Measurements from ENCODE around the gene KLHDC4.

DNA sequence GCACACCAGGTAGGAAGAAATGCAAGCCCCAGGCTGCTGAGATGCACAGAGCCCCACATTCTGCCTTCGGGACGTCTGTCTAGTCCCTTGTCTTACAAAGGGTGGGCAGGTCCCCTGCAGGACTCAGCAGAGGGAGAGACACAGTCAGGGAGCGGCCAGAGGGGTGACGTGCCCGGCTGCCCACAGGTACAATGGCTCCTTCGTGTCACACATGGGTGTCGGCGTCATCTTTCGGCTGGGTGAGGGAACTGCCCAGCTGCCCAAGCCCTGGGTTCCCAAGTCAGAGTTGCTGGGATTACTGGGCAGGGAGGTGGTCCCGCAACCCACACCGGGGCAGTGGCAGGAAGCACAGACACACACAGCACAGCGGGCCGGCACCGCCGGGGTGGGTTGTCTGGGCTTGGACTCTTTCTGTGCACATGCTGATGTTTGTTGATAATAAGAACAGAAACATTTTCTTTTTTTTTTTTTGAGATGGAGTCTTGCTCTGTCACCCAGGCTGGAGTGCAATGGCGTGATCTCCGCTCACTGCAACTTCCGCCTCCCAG is 82.9 kb downstream of the KLHDC4 start:
- TF ChIP-seq CBFB (CRISPR knock-in tag; IDR thresholded peaks at IDR 0.05) (no peak), POLR3A (IDR thresholded peaks at IDR 0.05; ENCODE audit: borderline replicate concordance, extremely low read depth, insufficient read depth, insufficient read length) (no peak), POLR2A (conservative IDR thresholded peaks at IDR 0.05) (no peak), RBM39 (optimal IDR thresholded peaks at IDR 0.05; ENCODE audit: low read depth, low read length) (no peak), GTF2F1 (IDR thresholded peaks at IDR 0.05; ENCODE audit: low read depth, low read length) (no peak), MAFK (IDR thresholded peaks at IDR 0.05; ENCODE audit: low read length) (no peak), ZBTB9 (CRISPR knock-in tag; IDR thresholded peaks at IDR 0.05) (no peak), STAT5B (CRISPR knock-in tag; IDR thresholded peaks at IDR 0.05) (no peak), NBN (IDR thresholded peaks at IDR 0.05; ENCODE audit: low read depth) (no peak), EZH2 (IDR thresholded peaks at IDR 0.05; ENCODE audit: borderline replicate concordance, low read depth, low read length) (no peak)
- TF ChIP-seq, protein P1, sequence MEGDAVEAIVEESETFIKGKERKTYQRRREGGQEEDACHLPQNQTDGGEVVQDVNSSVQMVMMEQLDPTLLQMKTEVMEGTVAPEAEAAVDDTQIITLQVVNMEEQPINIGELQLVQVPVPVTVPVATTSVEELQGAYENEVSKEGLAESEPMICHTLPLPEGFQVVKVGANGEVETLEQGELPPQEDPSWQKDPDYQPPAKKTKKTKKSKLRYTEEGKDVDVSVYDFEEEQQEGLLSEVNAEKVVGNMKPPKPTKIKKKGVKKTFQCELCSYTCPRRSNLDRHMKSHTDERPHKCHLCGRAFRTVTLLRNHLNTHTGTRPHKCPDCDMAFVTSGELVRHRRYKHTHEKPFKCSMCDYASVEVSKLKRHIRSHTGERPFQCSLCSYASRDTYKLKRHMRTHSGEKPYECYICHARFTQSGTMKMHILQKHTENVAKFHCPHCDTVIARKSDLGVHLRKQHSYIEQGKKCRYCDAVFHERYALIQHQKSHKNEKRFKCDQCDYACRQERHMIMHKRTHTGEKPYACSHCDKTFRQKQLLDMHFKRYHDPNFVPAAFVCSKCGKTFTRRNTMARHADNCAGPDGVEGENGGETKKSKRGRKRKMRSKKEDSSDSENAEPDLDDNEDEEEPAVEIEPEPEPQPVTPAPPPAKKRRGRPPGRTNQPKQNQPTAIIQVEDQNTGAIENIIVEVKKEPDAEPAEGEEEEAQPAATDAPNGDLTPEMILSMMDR (IDR thresholded peaks at IDR 0.05 in 2 of 3, conservative IDR thresholded peaks at IDR 0.05 in 1 of 3; ENCODE audit: insufficient read depth in 2 of 3, low read depth in 1 of 3, low read length in 3 of 3), result no peak
- TF ChIP-seq, protein P2, sequence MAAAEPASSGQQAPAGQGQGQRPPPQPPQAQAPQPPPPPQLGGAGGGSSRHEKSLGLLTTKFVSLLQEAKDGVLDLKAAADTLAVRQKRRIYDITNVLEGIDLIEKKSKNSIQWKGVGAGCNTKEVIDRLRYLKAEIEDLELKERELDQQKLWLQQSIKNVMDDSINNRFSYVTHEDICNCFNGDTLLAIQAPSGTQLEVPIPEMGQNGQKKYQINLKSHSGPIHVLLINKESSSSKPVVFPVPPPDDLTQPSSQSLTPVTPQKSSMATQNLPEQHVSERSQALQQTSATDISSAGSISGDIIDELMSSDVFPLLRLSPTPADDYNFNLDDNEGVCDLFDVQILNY (CRISPR knock-in tag; IDR thresholded peaks at IDR 0.05), result no peak
